Caco-2 (cell line): Measurements from ENCODE around the gene ADAT2. TPM values are rescaled to one million over a fixed set of nuclear protein-coding genes. Genes with fewer than 3 reads are reported as not detected.
"Not testable (repeated sequence)": the region's sequence is repeated elsewhere in the genome, so short reads cannot be mapped to it uniquely, and the experiment has no call there.

Experiments used
- BruUV-seq: library from RNA; stranded (reverse); fragments of 400-500 nt; replicated peaks from 2 replicates; lab custom pipeline; 2021; lab: Mats Ljungman, UMichigan
- CTCF ChIA-PET: fragments of 300-600 bp; sonication (Branson Sonifier 250); formaldehyde crosslinking; loops from one replicate; lab custom pipeline; 2022; ENCODE audit warnings: antibody characterized with exemption; lab: Charles Lee
- POLR2A ChIA-PET: fragments of 300-600 bp; sonication (Branson Sonifier 250); formaldehyde crosslinking; loops from one replicate; lab custom pipeline; 2022; ENCODE audit warnings: antibody characterized with exemption; lab: Charles Lee
- DNase-seq, 2 experiments: peaks; one replicate each; pipeline versions ENCODE4 v3.0.0 to v3.0.0-alpha.2; 2020 to 2022
- H3K27me3 ChIP-seq: replicated peaks from 2 replicates; pipeline ENCODE4 v1.6.0; 2011; ENCODE audit warnings: low read length; ENCODE audit not compliant: control insufficient read depth, insufficient read depth
- H3K36me3 ChIP-seq: 2 replicates; pipeline ENCODE4 v1.5.1; 2011; ENCODE audit warnings: low read length; ENCODE audit not compliant: control insufficient read depth, insufficient read depth
- H3K4me1 ChIP-seq: fragments of 250-450 bp; sonication (Bioruptor Pico); 2 replicates; pipeline ENCODE4 v1.5.1; 2020; ENCODE audit warnings: mild to moderate bottlenecking
- H3K4me3 ChIP-seq: 2 replicates; pipeline ENCODE4 v1.5.1; 2011; ENCODE audit warnings: low read depth, mild to moderate bottlenecking, control low read depth, low read length
- H3K9me3 ChIP-seq: fragments of 250-450 bp; sonication (Bioruptor Pico); 2 replicates; pipeline ENCODE4 v1.5.1; 2020; ENCODE audit warnings: mild to moderate bottlenecking, moderate library complexity
- H3K27ac Mint-ChIP-seq: one replicate; pipeline ENCODE4 v1.8.0; 2022; ENCODE audit warnings: mixed read lengths; ENCODE audit not compliant: unreplicated experiment
- H3K27me3 Mint-ChIP-seq: one replicate; pipeline ENCODE4 v1.8.0; 2022; ENCODE audit warnings: mixed read lengths; ENCODE audit not compliant: insufficient read depth, unreplicated experiment
- H3K36me3 Mint-ChIP-seq: one replicate; pipeline ENCODE4 v1.8.0; 2022; ENCODE audit warnings: mild to moderate bottlenecking, mixed read lengths; ENCODE audit not compliant: insufficient read depth, unreplicated experiment
- H3K4me1 Mint-ChIP-seq: one replicate; pipeline ENCODE4 v1.8.0; 2022; ENCODE audit warnings: low read depth, mixed read lengths; ENCODE audit not compliant: unreplicated experiment
- H3K4me3 Mint-ChIP-seq: one replicate; pipeline ENCODE4 v1.8.0; 2022; ENCODE audit warnings: mild to moderate bottlenecking, moderate library complexity, mixed read lengths; ENCODE audit not compliant: unreplicated experiment
- H3K9me3 Mint-ChIP-seq: one replicate; pipeline ENCODE4 v1.8.0; 2022; ENCODE audit warnings: mixed read lengths; ENCODE audit not compliant: unreplicated experiment
- intact Hi-C: fragments of 100-400 bp; cut with micrococcal nuclease; formaldehyde crosslinking; loops from one replicate; pipeline ENCODE4 v1.10.0; 2022; ENCODE audit not compliant: unreplicated experiment
- total RNA-seq: library from RNA; stranded (reverse); gene quantifications from 2 replicates; pipeline ENCODE4 v1.2.3, GENCODE V29; 2022
- TF ChIP-seq, protein P1 (sequence below), 2 experiments: fragments of 200-600 bp in 1 of 2; IDR thresholded peaks; 1 replicate in 1 of 2; 2 replicates in 1 of 2; pipeline versions ENCODE4 v1.5.1 to v1.8.0; 2011 to 2022; ENCODE audit warnings: antibody characterized with exemption in 1 of 2, control low read depth in 1 of 2, inconsistent platforms in 1 of 2, low read depth in 1 of 2, low read length in 1 of 2, mild to moderate bottlenecking in 1 of 2, moderate library complexity in 1 of 2; ENCODE audit not compliant: insufficient read depth in 1 of 2, severe bottlenecking in 1 of 2, unreplicated experiment in 1 of 2

ADAT2 gene
- total RNA-seq, 1 experiment from 2014 or later, result 12.7 TPM

DNA sequence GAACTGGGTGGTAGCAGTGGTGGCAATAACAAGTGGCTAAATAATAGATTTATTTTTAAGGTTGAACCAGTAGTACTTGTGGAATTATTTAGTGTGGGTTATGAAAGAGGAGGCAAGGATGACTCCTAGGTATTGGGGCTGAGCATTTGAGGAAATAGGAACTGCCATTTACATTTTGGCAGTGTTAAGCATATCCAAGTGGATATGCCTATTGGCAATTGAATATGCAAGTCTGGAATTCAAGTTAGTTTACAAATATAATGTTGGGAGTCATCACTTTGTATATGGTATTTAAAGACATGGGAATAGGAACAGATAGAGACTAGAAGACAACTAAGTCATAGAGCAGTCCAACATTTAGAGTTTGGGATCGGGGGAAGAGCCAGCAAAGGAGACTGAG is 26.1 kb upstream of the ADAT2 start:
- Mint-ChIP-seq H3K36me3 (peaks cover 22% of the 10 kb centered on the region), H3K9me3 (no peaks in the 10 kb centered on the region), H3K4me3 (no peak overlapping the region), H3K4me1 (no peaks in the 10 kb centered on the region), H3K27ac (no peak overlapping the region), H3K27me3 (no peaks in the 10 kb centered on the region)
- intact Hi-C loops, result no loop called here
- TF ChIP-seq, protein P1, sequence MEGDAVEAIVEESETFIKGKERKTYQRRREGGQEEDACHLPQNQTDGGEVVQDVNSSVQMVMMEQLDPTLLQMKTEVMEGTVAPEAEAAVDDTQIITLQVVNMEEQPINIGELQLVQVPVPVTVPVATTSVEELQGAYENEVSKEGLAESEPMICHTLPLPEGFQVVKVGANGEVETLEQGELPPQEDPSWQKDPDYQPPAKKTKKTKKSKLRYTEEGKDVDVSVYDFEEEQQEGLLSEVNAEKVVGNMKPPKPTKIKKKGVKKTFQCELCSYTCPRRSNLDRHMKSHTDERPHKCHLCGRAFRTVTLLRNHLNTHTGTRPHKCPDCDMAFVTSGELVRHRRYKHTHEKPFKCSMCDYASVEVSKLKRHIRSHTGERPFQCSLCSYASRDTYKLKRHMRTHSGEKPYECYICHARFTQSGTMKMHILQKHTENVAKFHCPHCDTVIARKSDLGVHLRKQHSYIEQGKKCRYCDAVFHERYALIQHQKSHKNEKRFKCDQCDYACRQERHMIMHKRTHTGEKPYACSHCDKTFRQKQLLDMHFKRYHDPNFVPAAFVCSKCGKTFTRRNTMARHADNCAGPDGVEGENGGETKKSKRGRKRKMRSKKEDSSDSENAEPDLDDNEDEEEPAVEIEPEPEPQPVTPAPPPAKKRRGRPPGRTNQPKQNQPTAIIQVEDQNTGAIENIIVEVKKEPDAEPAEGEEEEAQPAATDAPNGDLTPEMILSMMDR (IDR thresholded peaks at IDR 0.05; ENCODE audit: insufficient read depth in 1 of 2, low read depth in 1 of 2, low read length in 1 of 2, severe bottlenecking in 1 of 2, unreplicated experiment in 1 of 2), result no peak
- CTCF ChIA-PET, result no interaction called here
- no TSS peak for BruUV-seq
- Histone ChIP-seq H3K27me3 (no peaks in the 10 kb centered on the region), H3K36me3 (peaks cover 1% of the 10 kb centered on the region; the same call in 1 of the 2 replicates), H3K4me1 (no peaks in the 10 kb centered on the region), H3K9me3 (no peaks in the 10 kb centered on the region), H3K4me3 (no peak overlapping the region)
- POLR2A ChIA-PET, result no interaction called here
- DNase-seq, result no peak

- TF ChIP-seq, protein P1 (IDR thresholded peaks at IDR 0.05; ENCODE audit: insufficient read depth in 1 of 2, low read depth in 1 of 2, low read length in 1 of 2, severe bottlenecking in 1 of 2, unreplicated experiment in 1 of 2), result no peak
- H3K27me3 ChIP-seq, result no peaks in the 10 kb centered on the region
- POLR2A ChIA-PET, result no interaction called here
- no peaks in the 10 kb centered on the region for H3K9me3 ChIP-seq
- H3K4me1 ChIP-seq, result no peaks in the 10 kb centered on the region
- peaks cover 16% of the 10 kb centered on the region for H3K36me3 Mint-ChIP-seq
- H3K36me3 ChIP-seq, result peaks cover 1% of the 10 kb centered on the region; the same call in 1 of the 2 replicates
- no peak overlapping the region for H3K4me3 Mint-ChIP-seq
- H3K4me1 Mint-ChIP-seq, result no peaks in the 10 kb centered on the region
- no TSS peak for BruUV-seq
- H3K4me3 ChIP-seq, result no peak overlapping the region
- CTCF ChIA-PET, result no interaction called here
- no peaks in the 10 kb centered on the region for H3K27me3 Mint-ChIP-seq
- no peak overlapping the region for H3K27ac Mint-ChIP-seq
- H3K9me3 Mint-ChIP-seq, result no peaks in the 10 kb centered on the region
- intact Hi-C loops, result no loop called here
- no peak for DNase-seq
Observed at GRCh38 chr6:143471822-143472221, 21.3 kb upstream of the ADAT2 start.

GRCh38 chr6:143468823-143469222 is 18.3 kb upstream of the ADAT2 start:
- DNase-seq, H3K4me1 ChIP-seq, H3K4me1 Mint-ChIP-seq, intact Hi-C loops, POLR2A ChIA-PET, H3K27me3 ChIP-seq, H3K27me3 Mint-ChIP-seq, H3K9me3 Mint-ChIP-seq, BruUV-seq, H3K9me3 ChIP-seq, H3K4me3 ChIP-seq, H3K27ac Mint-ChIP-seq, CTCF ChIA-PET, H3K36me3 Mint-ChIP-seq, H3K4me3 Mint-ChIP-seq, H3K36me3 ChIP-seq: not testable (repeated sequence)

DNA sequence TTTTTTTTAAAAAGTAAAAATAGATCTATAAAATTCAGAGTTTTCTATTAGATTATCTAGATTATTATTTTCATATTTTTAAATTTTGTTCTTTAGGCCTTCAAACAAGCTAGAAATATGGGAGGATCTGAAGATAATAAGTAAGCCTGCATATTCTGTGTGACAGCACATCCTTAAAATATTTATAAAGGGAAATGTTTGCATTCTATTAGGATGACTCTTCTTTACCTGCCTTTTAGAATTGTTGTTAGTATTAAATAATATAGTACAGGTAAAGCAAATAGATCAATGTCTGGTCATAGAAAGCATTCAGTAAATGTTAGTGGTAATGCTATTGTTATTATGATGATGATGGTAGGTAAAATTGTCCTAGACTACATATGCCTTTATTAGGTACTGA is 17.5 kb upstream of the ADAT2 start:
- H3K27ac Mint-ChIP-seq, result no peak overlapping the region
- BruUV-seq, result no TSS peak
- Histone ChIP-seq H3K36me3 (no peaks in the 10 kb centered on the region), H3K9me3 (no peaks in the 10 kb centered on the region), H3K27me3 (no peaks in the 10 kb centered on the region), H3K4me3 (no peak overlapping the region), H3K4me1 (no peaks in the 10 kb centered on the region)
- no peaks in the 10 kb centered on the region for H3K9me3 Mint-ChIP-seq
- ChIA-PET POLR2A (no interaction called here), CTCF (no interaction called here)
- peaks cover 1% of the 10 kb centered on the region for H3K36me3 Mint-ChIP-seq
- H3K4me1 Mint-ChIP-seq, result no peaks in the 10 kb centered on the region
- intact Hi-C loops, result no loop called here
- TF ChIP-seq, protein P1 (IDR thresholded peaks at IDR 0.05; ENCODE audit: insufficient read depth in 1 of 2, low read depth in 1 of 2, low read length in 1 of 2, severe bottlenecking in 1 of 2, unreplicated experiment in 1 of 2), result no peak
- H3K27me3 Mint-ChIP-seq, result no peaks in the 10 kb centered on the region
- H3K4me3 Mint-ChIP-seq, result no peak overlapping the region
- no peak for DNase-seq
